Smooth muscle cell of trachea (primary cell): Measurements from ENCODE around the gene DHTKD1. TPM values are rescaled to one million over a fixed set of nuclear protein-coding genes. Genes with fewer than 3 reads are reported as not detected.

Experiments used
- total RNA-seq: library from RNA; depleted of rRNA; stranded (reverse); fragments of >200 nt; gene quantifications from 2 replicates; pipeline ENCODE4 v1.2.1, GENCODE V29; 2014

DHTKD1 gene
- total RNA-seq = 23.1 and 36.7 TPM in 2 replicates

GRCh38 chr10:12068449-12069269 lies at the start of gene DHTKD1:
Gene DHTKD1 (plus strand): TSS chr10:12068954. CDS start chr10:12069034, 80 bp downstream.

GRCh38 chr10:12042797-12043651 lies 25.7 kb upstream of the DHTKD1 start, which contains the start of gene UPF2:
Gene UPF2 (minus strand): TSS chr10:12042809. CDS start chr10:12035423, 7,386 bp downstream.

GRCh38 chr10:12129222-12130111 lies 60.7 kb downstream of the DHTKD1 start, which contains the start of gene SEC61A2:
Gene SEC61A2 (plus strand): TSS chr10:12129677. CDS start chr10:12129788, 111 bp downstream.

Other genes with a start within 250 kb of the DHTKD1 start
- 2.0 and 5.8 TPM in 2 replicates for gene PROSER2, start 245.6 kb upstream of the DHTKD1 start, total RNA-seq
- 18.0 and 24.6 TPM in 2 replicates for gene UPF2, start 26.1 kb upstream of the DHTKD1 start, total RNA-seq
- 5.0 and 8.9 TPM in 2 replicates for gene SEC61A2, start 60.7 kb downstream of the DHTKD1 start, total RNA-seq
- gene NUDT5, start 126.9 kb downstream of the DHTKD1 start, total RNA-seq = 62.2 and 86.5 TPM in 2 replicates
- gene CDC123, start 127.2 kb downstream of the DHTKD1 start, total RNA-seq = 124 and 126 TPM in 2 replicates